T-helper 2 cell (primary cell): ENCODE measurements around the gene ARPC1B.
"Not testable (repeated sequence)": the region's sequence is repeated elsewhere in the genome, so short reads cannot be mapped to it uniquely, and the experiment has no call there.

Experiments
- DNase-seq, 5 experiments: peaks; one replicate each; pipeline versions ENCODE4 v3.0.0 to v3.0.0-alpha.2; 2012 to 2022

ARPC1B gene

DNA sequence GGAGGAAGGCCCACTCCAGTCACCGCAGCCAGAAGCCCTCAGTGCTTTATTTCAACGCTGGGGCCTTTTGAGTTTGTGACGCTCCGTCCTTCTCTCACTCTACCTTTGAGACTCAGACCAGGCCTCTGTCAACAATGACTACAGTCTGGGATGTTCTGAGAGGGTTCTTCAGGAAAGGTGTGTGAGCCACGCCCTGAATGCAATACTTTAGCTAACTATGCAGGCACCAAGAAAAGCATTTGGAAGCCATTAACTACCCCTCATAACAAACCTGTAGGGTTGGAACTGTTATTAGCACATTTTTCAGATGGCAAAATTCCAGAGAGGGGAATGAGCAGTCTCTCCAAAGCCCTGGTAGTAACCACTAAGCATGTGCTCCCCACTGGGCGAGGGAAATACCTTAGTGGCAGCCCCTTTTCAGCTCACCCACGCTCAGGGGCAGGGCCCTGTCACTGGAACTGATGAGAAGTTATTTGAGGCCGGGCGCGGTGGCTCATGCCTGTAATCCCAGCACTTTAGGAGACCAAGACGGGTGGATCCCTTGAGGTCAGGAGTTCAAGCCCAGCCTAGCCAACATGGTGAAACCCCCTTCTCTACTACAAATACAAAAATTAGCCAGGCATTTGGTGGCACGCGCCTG is 5.7 kb upstream of the ARPC1B start:
- no peak for DNase-seq

GRCh38 chr7:99369767-99370391 is 4.7 kb upstream of the ARPC1B start:
- DNase-seq, result no peak

- no peak for DNase-seq
These were observed 3.1 kb upstream of the ARPC1B start for GRCh38 chr7:99371376-99371920.

GRCh38 chr7:99372275-99373090 is 2.0 kb upstream of the ARPC1B start:
- no peak for DNase-seq

DNA sequence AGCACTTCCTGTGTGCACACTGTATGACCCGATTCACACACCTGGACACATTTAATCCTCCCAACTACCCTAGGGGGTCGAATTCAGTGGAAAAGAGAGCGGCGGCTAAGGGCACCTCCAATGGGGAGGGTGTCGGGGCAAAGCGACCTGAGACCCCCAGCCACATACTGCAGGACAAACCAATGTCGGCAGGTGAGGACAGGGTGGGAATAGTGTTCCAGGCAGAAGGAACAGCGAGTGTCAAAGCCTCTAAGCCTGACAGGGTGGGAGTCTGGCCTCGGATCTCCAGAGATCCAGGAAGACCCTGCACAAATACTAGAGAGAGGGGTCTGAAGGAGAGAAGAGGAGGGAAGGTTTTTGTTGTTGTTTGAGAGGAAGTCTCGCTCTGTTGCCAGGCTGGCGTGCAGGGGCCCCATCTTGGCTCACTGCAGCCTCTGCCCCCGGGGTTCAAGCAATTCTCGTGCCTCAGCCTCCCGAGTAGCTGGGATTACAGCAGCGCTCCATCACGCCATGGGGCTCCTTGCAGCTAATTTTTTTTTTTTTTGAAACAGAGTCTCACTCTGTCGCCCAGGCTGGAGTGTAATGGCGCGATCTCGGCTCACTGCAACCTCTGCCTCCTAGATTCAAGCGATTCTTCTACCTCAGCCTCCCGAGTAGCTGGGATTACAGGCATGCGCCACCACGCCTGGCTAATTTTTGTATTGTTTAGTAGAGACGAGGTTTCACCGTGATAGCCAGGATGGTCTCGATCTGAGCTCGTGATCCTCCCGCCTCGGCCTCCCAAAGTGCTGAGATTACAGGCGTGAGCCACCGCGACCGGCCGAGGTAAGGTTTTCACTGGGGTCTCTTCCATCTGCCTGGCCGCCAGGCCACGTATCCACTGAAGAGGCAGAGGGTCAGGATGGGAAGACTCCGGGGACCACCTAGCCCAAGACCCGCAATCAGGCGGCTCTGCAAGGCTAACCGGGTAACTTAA is 1.2 kb upstream of the ARPC1B start:
- no peak for DNase-seq

DNA sequence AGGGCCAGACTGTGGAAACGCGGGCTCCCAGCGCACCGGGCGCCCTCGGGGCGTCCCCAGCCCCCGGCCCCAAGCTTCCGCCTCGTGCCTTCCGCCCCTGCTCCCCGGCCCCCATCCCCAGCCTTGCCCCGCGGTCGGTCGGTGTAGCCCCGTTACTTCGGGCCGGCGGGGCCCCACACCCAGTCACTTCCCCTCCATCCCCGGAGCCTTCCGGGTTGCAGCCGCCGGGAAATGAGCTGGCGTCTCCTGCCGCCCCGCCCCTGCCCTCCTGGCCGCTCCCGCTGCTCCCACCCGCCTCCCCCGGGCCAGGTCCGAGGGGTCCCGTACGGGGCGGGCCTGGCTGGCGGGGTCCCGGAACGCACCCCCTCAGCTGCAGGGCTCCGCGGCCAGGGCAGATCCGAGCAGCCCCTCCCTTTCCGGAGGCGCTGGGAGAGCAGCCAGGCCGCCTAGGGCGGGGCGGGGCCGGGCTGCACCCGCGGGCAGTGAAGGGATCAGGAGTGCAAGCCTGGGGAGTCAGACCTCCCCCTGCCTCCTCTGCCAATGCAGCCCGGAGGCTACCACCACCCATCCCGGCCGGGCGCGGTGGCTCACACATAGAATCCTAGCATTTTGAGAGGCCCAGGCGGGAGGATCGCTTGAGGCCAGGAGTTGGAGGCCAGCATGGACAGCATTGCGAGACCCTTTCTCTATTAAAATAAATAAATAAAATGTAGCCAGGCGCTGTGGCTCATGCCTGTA is 709 bp downstream of the ARPC1B start:
- DNase-seq, result peak; percentile 47 to 81 (median 59)

DNA sequence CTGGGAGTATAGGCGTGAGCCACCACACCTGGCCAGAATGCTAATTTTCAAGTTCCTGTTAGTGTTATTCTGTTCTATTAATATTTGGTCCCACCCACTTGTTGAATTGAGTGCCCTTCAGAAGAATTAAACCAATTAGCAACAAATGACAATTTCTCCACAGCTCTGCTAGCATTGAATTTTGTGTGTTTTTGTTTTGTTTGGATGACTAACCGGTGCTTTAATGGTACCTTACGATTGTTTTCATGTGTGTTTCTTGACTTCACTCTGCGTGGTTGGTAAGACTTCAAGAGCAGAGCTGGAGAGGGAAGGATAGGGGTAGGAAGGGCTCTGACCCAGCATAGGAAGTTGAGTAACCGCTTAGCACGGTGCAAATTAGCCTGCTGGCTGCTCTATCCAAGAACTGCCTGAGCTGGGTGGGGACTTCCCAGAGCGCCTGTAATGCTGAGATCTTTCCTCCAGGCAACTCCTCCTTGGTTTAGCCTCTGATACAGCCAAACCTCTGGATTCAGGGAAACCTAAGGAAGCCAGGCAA is 4.6 kb downstream of the ARPC1B start:
- peak; percentile 24 to 67 (median 60) for DNase-seq

GRCh38 chr7:99379693-99380031 is 5.1 kb downstream of the ARPC1B start:
- DNase-seq, result not testable (repeated sequence)

DNA sequence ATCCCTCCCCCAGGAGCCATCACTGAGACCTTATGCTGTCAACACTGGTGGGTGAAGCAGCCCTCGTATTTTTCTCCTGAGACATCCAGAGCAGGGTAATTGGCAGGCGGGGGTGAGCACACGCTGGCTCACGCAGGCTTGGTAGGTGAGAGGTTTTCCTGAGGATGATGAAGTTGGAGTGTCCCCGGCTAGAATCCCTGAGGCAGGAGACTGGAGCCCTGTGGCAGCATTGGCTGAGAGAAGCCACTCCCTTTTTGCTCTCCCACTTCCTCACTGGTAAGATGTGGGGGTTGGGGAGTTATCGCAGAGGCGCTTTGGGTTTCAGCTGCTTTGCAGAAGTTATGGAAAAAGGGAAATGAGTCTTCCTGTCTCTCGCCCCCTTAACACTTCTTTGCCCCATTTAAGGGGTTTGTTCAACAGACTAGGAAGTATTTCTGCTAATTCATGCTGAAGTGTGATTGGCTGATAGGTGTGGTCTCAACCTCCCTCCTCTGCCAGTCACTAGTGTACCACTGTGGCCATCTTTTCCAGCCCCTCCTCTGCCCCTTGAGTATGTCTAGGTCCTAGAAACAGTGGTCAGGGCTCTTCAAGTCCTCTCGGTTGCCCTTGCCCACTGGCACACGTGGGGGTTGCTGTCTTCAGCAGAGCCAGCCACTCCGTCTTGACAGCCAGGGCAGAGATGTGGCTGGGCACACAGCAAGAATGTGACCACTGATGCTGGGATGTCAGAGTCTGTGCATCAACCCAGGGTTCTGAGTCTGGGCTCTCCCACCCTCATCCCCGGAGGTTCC is 5.7 kb downstream of the ARPC1B start:
- peak in 2 of 5 experiments; percentile 43 to 68 for DNase-seq

DNA sequence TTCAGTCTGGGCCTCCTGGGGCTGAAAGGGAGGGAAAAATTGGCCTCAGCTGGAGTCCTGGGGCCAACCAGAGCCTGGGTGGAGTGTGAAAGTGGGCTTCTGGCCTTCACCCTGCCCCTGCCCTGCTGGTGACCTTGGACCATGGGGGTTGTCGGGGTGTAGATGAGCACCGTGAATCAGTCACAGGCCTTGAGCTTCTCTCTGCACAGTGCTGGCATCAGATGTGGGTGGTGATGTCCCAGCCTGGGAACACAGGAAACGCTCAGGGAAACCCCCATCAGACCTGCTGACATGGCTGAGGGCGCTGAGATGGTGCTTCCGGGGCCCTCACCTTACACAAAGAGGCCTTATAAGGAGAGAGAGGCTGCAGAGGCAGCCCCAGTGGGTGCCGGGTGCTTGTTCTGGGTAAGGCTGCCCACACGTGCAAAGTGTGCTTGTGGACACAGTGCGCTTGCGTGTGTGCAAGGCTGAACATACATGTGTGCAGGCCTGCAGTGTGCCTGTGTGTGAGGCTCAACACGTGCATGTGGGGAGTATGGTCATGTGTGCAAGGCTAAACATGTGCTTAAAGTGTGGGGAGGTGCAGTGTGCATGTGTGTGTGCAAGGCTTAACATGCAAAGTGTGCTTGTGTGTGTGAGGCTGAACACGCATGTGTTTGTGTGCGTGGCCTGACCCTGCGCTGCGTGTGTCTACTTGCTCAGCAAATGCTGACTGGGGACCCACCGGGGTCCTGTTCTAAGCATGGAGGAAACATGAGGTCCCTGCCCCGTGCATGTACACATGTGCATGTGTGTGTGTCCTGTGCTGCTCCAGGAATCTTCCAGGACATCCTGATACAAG is 6.5 kb downstream of the ARPC1B start:
- peak; percentile 75 to 98 (median 88) for DNase-seq

- DNase-seq, result no peak
These were observed 7.1 kb downstream of the ARPC1B start for GRCh38 chr7:99381664-99382075.

- DNase-seq, result no peak
These were observed 8.7 kb downstream of the ARPC1B start for GRCh38 chr7:99383203-99383602.

DNA sequence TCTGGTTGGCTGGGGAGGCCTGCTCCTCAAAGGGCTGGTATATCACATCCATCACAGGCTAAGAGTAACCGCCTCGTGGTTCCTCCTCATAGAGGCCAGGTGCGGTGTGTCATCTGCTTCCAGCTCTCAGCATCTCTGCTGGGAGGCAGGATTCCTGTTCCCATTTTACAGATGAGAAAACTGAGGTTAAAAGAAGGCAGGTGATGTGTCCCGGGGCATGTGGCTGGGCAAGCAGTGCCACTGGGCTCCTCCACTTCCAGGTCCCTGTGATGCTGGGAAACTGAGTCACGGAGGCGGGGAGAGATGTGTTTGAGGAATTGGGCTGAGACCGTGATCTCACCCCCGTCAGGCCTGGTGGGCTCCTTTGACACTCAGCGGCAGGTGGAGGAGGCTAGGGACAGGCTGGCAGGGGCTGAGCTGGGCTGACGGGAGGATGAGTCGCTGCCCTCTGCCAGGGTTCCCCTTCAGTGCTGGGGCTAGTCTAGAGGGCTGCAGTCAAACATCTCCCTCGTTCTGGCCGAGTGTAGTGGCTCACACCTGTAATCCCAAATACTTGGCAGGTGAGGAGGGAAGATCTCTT is 9.4 kb downstream of the ARPC1B start:
- DNase-seq, result no peak

- DNase-seq, result no peak
These were observed 10.0 kb downstream of the ARPC1B start for GRCh38 chr7:99384523-99384922.

GRCh38 chr7:99385564-99385963 is 11.0 kb downstream of the ARPC1B start:
- DNase-seq, result no peak

DNA sequence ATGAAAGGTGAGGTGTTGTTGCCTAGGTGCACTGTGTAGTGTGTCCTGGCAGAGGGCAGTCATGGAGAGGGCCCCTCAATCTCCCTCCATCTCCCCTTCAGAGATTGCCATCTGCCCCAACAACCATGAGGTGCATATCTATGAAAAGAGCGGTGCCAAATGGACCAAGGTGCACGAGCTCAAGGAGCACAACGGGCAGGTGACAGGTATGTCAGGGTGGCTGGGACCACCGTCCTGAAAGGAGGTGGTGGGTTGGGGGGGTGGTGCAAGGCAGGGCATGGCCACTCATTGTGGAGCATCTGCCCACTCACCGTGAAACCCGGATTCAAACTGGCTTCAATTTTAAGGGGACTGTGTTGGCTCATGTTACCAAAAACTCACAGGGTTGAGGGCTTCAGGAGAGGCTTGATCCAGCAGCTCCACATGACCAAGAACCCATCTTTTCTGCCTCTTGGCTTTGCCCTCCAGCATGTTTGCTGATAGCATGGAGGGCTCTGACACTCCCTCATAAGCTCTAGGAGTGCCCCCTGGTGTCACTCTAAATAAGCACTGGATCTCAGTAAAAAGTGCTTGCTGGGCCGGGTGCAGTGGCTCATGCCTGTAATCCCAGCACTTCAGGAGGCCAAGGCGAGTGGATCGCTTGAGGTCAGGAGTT is 12.2 kb downstream of the ARPC1B start:
- peak in 2 of 5 experiments; percentile 24 to 66 for DNase-seq

- DNase-seq, result not testable (repeated sequence)
These were observed 12.7 kb downstream of the ARPC1B start for GRCh38 chr7:99387239-99387635.

GRCh38 chr7:99387912-99388311 is 13.4 kb downstream of the ARPC1B start:
- DNase-seq, result no peak

DNA sequence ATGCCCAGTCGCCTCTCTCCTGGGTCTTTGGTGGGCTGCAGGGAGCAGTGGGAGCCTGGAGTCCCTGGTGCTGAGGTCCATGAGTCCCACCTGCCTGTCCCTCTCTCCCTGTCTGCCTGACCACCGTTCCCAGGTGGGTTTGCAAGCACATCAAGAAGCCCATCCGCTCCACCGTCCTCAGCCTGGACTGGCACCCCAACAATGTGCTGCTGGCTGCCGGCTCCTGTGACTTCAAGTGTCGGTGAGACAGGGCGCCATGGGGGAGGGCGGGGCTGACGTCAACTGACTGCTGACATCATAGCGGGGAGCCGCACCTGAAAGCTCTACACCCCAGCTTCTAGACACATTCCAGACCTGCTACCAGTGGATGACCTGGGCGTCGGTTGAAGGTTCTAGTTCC is 15.2 kb downstream of the ARPC1B start:
- no peak for DNase-seq
